Ovary (tissue), 9 donors: Measurements from ENCODE around the gene GRM8. TPM values are rescaled to one million over a fixed set of nuclear protein-coding genes. Genes with fewer than 3 reads are reported as not detected.

Experiments used
- DNase-seq, 5 donors: peaks; one replicate each; pipeline ENCODE4 v3.0.0-alpha.2; 2019 to 2020
- H3K27ac ChIP-seq, 2 donors: fragments of 200-600 bp; one replicate each; pipeline versions ENCODE4 v1.5.1 to v1.8.0; 2019 to 2022
- H3K27me3 ChIP-seq: fragments of 200-600 bp; one replicate; pipeline ENCODE4 v1.8.0; 2022
- H3K36me3 ChIP-seq: fragments of 200-600 bp; sonication (generic); one replicate; pipeline ENCODE4 v1.5.1; 2019
- H3K4me1 ChIP-seq: one replicate; pipeline ENCODE4 v1.8.1; 2013; ENCODE audit warnings: mild to moderate bottlenecking, moderate library complexity; ENCODE audit not compliant: insufficient read depth
- H3K4me3 ChIP-seq: fragments of 200-600 bp; sonication (generic); one replicate; pipeline ENCODE4 v1.5.1; 2017
- H3K9me3 ChIP-seq, 2 donors: fragments of 200-600 bp in 1 of 2; sonication (generic) in 1 of 2; one replicate each; pipeline versions ENCODE4 v1.5.1 to v1.8.1; 2013 to 2019; ENCODE audit warnings: mild to moderate bottlenecking in 1 of 2, moderate library complexity in 1 of 2
- EP300 ChIP-seq: sonication (generic); formaldehyde crosslinking; IDR thresholded peaks from one replicate; pipeline ENCODE4 v1.6.1; 2017; ENCODE audit warnings: antibody characterized with exemption
- POLR2A ChIP-seq: fragments of 450-650 bp; IDR thresholded peaks from one replicate; pipeline ENCODE4 v1.6.1; 2017; ENCODE audit warnings: antibody characterized with exemption, mild to moderate bottlenecking, moderate library complexity
- WGBS, 3 donors: extraction: QIAGEN DNeasy Blood & Tissue Kit in 1 of 3; methylation state at CpG; one replicate each; pipeline versions ENCODE4 v1.1.5 to v1.1.7; 2013 to 2017; 5-methylcytosine and 5-hydroxymethylcytosine counted together
- intact Hi-C, 4 donors: fragments of 100-400 bp; cut with DNase I; formaldehyde crosslinking; loops; one replicate each; pipeline versions ENCODE4 v1.11.0 to v1.15.1; 2022 to 2023
- polyA plus RNA-seq, 2 donors: library from polyadenylated mRNA; stranded (reverse); fragments of 200-250 nt in 1 of 2; fragments of 350-450 nt in 1 of 2; fragmentation: Illumina TruSeq in 1 of 2; extraction: RNeasy Lipid Tissue Mini Kit (QIAGEN cat#74804) in 1 of 2; gene quantifications; one replicate each; pipeline ENCODE4 v1.2.3, GENCODE V29; 2013 to 2014
- total RNA-seq, 7 donors: library from RNA; depleted of rRNA in 2 of 7; stranded (reverse); fragments of >200 nt in 2 of 7; fragmentation: NEBNext Ultra II Directional in 3 of 7; extraction: Animal tissue kit (Norgen Biotek cat#: 25700) in 3 of 7; gene quantifications; one replicate each; pipeline versions ENCODE4 v1.1.0 to v1.2.4, GENCODE V29; 2016 to 2023
- TF ChIP-seq, protein P1 (sequence below), 3 donors: fragments of 450-650 bp in 2 of 3; fragments of 200-600 bp in 1 of 3; IDR thresholded peaks; one replicate each; pipeline versions ENCODE4 v1.5.1 to v1.8.0; 2016 to 2022; ENCODE audit warnings: antibody characterized with exemption in 3 of 3, mild to moderate bottlenecking in 1 of 3
- donor health status: DM: no; HTN: no; CAD: no; lungs with moderate emphysema.
- donor health status: DM: no; HTN: no; CAD: no.
- donor health status: Bipolar disorder and iron deficiency.
- donor health status: DM: yes; HTN: yes; CAD: no.
- donor health status: DM: no; HTN: no; CAD: no.
- donor health status: DM: yes; HTN: yes; CAD: no.

The GRM8 gene
- total and polyA plus RNA-seq, 9 donors = 0.38 to 4.0 (median 1.0) TPM; not detected in 1

- no peaks in the 10 kb centered on the region for H3K36me3 ChIP-seq
- 87 to 95% (median 89%) methylated on average over 6 of the region's 6 CpGs for WGBS, 3 donors
- no peak overlapping the region for H3K27ac ChIP-seq
- H3K27me3 ChIP-seq = no peaks in the 10 kb centered on the region
- intact Hi-C loops = no loop called here
- no peak overlapping the region for H3K4me3 ChIP-seq
- no peaks in the 10 kb centered on the region for H3K4me1 ChIP-seq
- no peaks in the 10 kb centered on the region for H3K9me3 ChIP-seq
- no peak for TF ChIP-seq EP300
- TF ChIP-seq, protein P1, sequence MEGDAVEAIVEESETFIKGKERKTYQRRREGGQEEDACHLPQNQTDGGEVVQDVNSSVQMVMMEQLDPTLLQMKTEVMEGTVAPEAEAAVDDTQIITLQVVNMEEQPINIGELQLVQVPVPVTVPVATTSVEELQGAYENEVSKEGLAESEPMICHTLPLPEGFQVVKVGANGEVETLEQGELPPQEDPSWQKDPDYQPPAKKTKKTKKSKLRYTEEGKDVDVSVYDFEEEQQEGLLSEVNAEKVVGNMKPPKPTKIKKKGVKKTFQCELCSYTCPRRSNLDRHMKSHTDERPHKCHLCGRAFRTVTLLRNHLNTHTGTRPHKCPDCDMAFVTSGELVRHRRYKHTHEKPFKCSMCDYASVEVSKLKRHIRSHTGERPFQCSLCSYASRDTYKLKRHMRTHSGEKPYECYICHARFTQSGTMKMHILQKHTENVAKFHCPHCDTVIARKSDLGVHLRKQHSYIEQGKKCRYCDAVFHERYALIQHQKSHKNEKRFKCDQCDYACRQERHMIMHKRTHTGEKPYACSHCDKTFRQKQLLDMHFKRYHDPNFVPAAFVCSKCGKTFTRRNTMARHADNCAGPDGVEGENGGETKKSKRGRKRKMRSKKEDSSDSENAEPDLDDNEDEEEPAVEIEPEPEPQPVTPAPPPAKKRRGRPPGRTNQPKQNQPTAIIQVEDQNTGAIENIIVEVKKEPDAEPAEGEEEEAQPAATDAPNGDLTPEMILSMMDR (IDR thresholded peaks at IDR 0.05) = no peak
- no peak for TF ChIP-seq POLR2A
- no peak for DNase-seq
Measured at GRCh38 chr7:127059475-127059874, 193.3 kb downstream of the GRM8 start.

GRCh38 chr7:127057918-127058317, 194.8 kb downstream of the GRM8 start:
- H3K36me3 ChIP-seq = no peaks in the 10 kb centered on the region
- intact Hi-C loops = no loop called here

DNA sequence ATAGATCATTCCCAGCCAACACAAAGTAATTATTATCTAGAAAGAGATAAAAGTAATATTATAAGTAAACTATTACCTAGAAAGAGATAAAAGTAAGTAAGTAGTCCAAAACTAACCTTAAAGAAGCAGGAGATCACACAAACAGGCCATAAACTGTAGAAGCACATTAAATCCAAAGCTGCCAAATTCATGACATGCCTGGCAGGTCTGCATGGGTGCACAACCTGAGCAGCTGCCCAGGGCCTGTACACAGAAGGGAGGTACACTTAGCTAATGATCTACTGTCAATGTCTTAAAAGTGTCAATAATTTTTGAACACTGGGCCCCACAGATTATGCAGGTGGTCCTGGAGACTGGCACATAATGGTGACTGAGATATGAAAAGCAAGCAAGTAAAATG, 196.5 kb downstream of the GRM8 start:
- Histone ChIP-seq H3K27ac (no peak overlapping the region), H3K4me1 (no peaks in the 10 kb centered on the region), H3K4me3 (no peak overlapping the region), H3K36me3 (no peaks in the 10 kb centered on the region), H3K9me3 (no peaks in the 10 kb centered on the region), H3K27me3 (no peaks in the 10 kb centered on the region)
- DNase-seq = no peak
- TF ChIP-seq EP300 (no peak), POLR2A (no peak)
- TF ChIP-seq, protein P1 (IDR thresholded peaks at IDR 0.05) = no peak
- intact Hi-C loops = no loop called here

More at GRCh38 chr7:127057918-127058317, 194.8 kb downstream of the GRM8 start:
- no peak for DNase-seq
- Histone ChIP-seq H3K4me1 (no peaks in the 10 kb centered on the region), H3K9me3 (no peaks in the 10 kb centered on the region), H3K27ac (no peak overlapping the region), H3K27me3 (no peaks in the 10 kb centered on the region), H3K4me3 (no peak overlapping the region)
- TF ChIP-seq EP300 = no peak
- TF ChIP-seq, protein P1 (IDR thresholded peaks at IDR 0.05) = no peak
- no peak for TF ChIP-seq POLR2A
- 82 to 85% (median 83%) methylated on average over 9 of the region's 9 CpGs for WGBS, 3 donors

GRCh38 chr7:127047521-127047920, 205.2 kb downstream of the GRM8 start:
- H3K9me3 ChIP-seq = no peaks in the 10 kb centered on the region
- no peak overlapping the region for H3K4me3 ChIP-seq
- H3K4me1 ChIP-seq = no peaks in the 10 kb centered on the region
- TF ChIP-seq EP300 (no peak), POLR2A (no peak)
- TF ChIP-seq, protein P1 (IDR thresholded peaks at IDR 0.05) = no peak
- no peak overlapping the region for H3K27ac ChIP-seq
- intact Hi-C loops = no loop called here
- no peaks in the 10 kb centered on the region for H3K27me3 ChIP-seq
- no peak for DNase-seq
- H3K36me3 ChIP-seq = no peaks in the 10 kb centered on the region
